ENCODE data around the gene KCNK16.

The KCNK16 gene

GRCh38 chr6:39304951-39305350, 17.6 kb downstream of the KCNK16 start:
- no peaks in the 10 kb centered on the region for H4K20me1 ChIP-seq (ENCODE audit: insufficient read depth)
- H3K4me2 ChIP-seq = no peak overlapping the region
- H3K4me3 ChIP-seq (IDR thresholded peaks at IDR 0.05; ENCODE audit: insufficient read depth, low read depth, low read length) = no peak overlapping the region

GRCh38 chr6:39303425-39304153, 18.9 kb downstream of the KCNK16 start:
- Histone ChIP-seq H3K27ac (no peak overlapping the region), H3K36me3 (ENCODE audit: insufficient read depth) (no peaks in the 10 kb centered on the region), H3K4me2 (no peak overlapping the region), H2AFZ (ENCODE audit: low read depth) (no peak overlapping the region), H3K27me3 (ENCODE audit: insufficient read depth, low read depth) (no peaks in the 10 kb centered on the region), H3K9ac (no peak overlapping the region), H4K20me1 (ENCODE audit: insufficient read depth) (no peaks in the 10 kb centered on the region), H3K4me1 (ENCODE audit: low read depth, poor library complexity, severe bottlenecking) (peaks cover 3% of the 10 kb centered on the region), H3K4me3 (IDR thresholded peaks at IDR 0.05; ENCODE audit: insufficient read depth, low read depth, low read length) (no peak overlapping the region), H3K79me2 (ENCODE audit: insufficient read depth, low read depth) (no peaks in the 10 kb centered on the region)
- TF ChIP-seq CTCF (conservative IDR thresholded peaks at IDR 0.05; ENCODE audit: low read depth, low read length) = peak; percentile 55

More at GRCh38 chr6:39304951-39305350, 17.6 kb downstream of the KCNK16 start:
- TF ChIP-seq CTCF (conservative IDR thresholded peaks at IDR 0.05; ENCODE audit: low read depth, low read length) = no peak
- H3K9ac ChIP-seq = no peak overlapping the region
- no peaks in the 10 kb centered on the region for H3K36me3 ChIP-seq (ENCODE audit: insufficient read depth)
- no peak overlapping the region for H2AFZ ChIP-seq (ENCODE audit: low read depth)
- no peaks in the 10 kb centered on the region for H3K27me3 ChIP-seq (ENCODE audit: insufficient read depth, low read depth)
- no peaks in the 10 kb centered on the region for H3K79me2 ChIP-seq (ENCODE audit: insufficient read depth, low read depth)
- no peak overlapping the region for H3K27ac ChIP-seq
- H3K4me1 ChIP-seq (ENCODE audit: low read depth, poor library complexity, severe bottlenecking) = peaks cover 3% of the 10 kb centered on the region

- peak; percentile 87 for TF ChIP-seq CTCF (conservative IDR thresholded peaks at IDR 0.05; ENCODE audit: low read depth, low read length)
- H3K27me3 ChIP-seq (ENCODE audit: insufficient read depth, low read depth) = no peaks in the 10 kb centered on the region
- peak overlapping the region; percentile 64 for H3K4me2 ChIP-seq
- H3K79me2 ChIP-seq (ENCODE audit: insufficient read depth, low read depth) = no peaks in the 10 kb centered on the region
- H3K9ac ChIP-seq = no peak overlapping the region
- no peaks in the 10 kb centered on the region for H4K20me1 ChIP-seq (ENCODE audit: insufficient read depth)
- peak overlapping the region; percentile 95 for H2AFZ ChIP-seq (ENCODE audit: low read depth)
- no peaks in the 10 kb centered on the region for H3K36me3 ChIP-seq (ENCODE audit: insufficient read depth)
- no peak overlapping the region for H3K27ac ChIP-seq
- H3K4me3 ChIP-seq (IDR thresholded peaks at IDR 0.05; ENCODE audit: insufficient read depth, low read depth, low read length) = no peak overlapping the region
- peaks cover 3% of the 10 kb centered on the region for H3K4me1 ChIP-seq (ENCODE audit: low read depth, poor library complexity, severe bottlenecking)
These were observed 19.7 kb downstream of the KCNK16 start for GRCh38 chr6:39302669-39303424.

- TF ChIP-seq CTCF (conservative IDR thresholded peaks at IDR 0.05; ENCODE audit: low read depth, low read length) = no peak
- Histone ChIP-seq H3K27me3 (ENCODE audit: insufficient read depth, low read depth) (no peaks in the 10 kb centered on the region), H3K4me2 (no peak overlapping the region), H3K4me3 (IDR thresholded peaks at IDR 0.05; ENCODE audit: insufficient read depth, low read depth, low read length) (no peak overlapping the region), H3K36me3 (ENCODE audit: insufficient read depth) (no peaks in the 10 kb centered on the region), H3K27ac (no peak overlapping the region), H4K20me1 (ENCODE audit: insufficient read depth) (no peaks in the 10 kb centered on the region), H3K9ac (no peak overlapping the region), H3K4me1 (ENCODE audit: low read depth, poor library complexity, severe bottlenecking) (peaks cover 3% of the 10 kb centered on the region), H2AFZ (ENCODE audit: low read depth) (no peak overlapping the region), H3K79me2 (ENCODE audit: insufficient read depth, low read depth) (no peaks in the 10 kb centered on the region)
These were observed 20.5 kb downstream of the KCNK16 start for GRCh38 chr6:39302011-39302410.

All from KMS-11 (cell line).